IMR-90 (cell line): ENCODE results near the gene FBXL13. TPM values are rescaled to one million over a fixed set of nuclear protein-coding genes. Genes with fewer than 3 reads are reported as not detected.
A peak's percentile ranks its signal among the peaks of the same experiment; 100 is the strongest.

Experiments used
- ATAC-seq: fragments of 200-7000 bp; cut with Tn5 transposase; 2 replicates; pipeline ENCODE4 v1.9.1; 2020; ENCODE audit warnings: low read depth, mild to moderate bottlenecking, moderate library complexity
- BruUV-seq: library from RNA; stranded (reverse); fragments of 400-500 nt; replicated peaks from 2 replicates; lab custom pipeline; 2021; lab: Mats Ljungman, UMichigan
- CTCF ChIA-PET: fragments of 300-600 bp; formaldehyde crosslinking; extraction: SDS; loops from one replicate; lab custom pipeline; 2021; ENCODE audit warnings: antibody characterized with exemption; lab: Yijun Ruan, JAX
- POLR2A ChIA-PET: fragments of 300-600 bp; sonication (Branson Sonifier 250); formaldehyde crosslinking; loops from one replicate; lab custom pipeline; 2022; ENCODE audit warnings: antibody characterized with exemption; ENCODE audit not compliant: unreplicated experiment; lab: Charles Lee
- DNase-seq: peaks from one replicate; pipeline ENCODE4 v3.0.0; 2013
- H2AFZ ChIP-seq: replicated peaks from 2 replicates; pipeline ENCODE3; 2013; ENCODE audit warnings: low read length, mild to moderate bottlenecking; ENCODE audit not compliant: poor library complexity
- H2AK5ac ChIP-seq: 2 replicates; pipeline ENCODE4 v1.6.1; 2013; ENCODE audit warnings: low read depth, low read length, inconsistent platforms
- H2AK9ac ChIP-seq: replicated peaks from 2 replicates; pipeline ENCODE3; 2013; ENCODE audit warnings: mild to moderate bottlenecking, low read depth, low read length, moderate library complexity; ENCODE audit not compliant: poor library complexity
- H2BK120ac ChIP-seq: 2 replicates; pipeline ENCODE4 v1.6.1; 2013; ENCODE audit warnings: low read depth, low read length, inconsistent platforms
- H2BK15ac ChIP-seq: 3 replicates; pipeline ENCODE4 v1.6.1; 2013; ENCODE audit warnings: low read depth, low read length, inconsistent platforms
- H2BK20ac ChIP-seq: 2 replicates; pipeline ENCODE4 v1.6.1; 2013; ENCODE audit warnings: low read depth, mild to moderate bottlenecking, inconsistent platforms, low read length, moderate library complexity
- H2BK5ac ChIP-seq: 2 replicates; pipeline ENCODE4 v1.6.1; 2013; ENCODE audit warnings: mild to moderate bottlenecking, low read depth, low read length, inconsistent platforms; ENCODE audit not compliant: poor library complexity, severe bottlenecking
- H3K14ac ChIP-seq: replicated peaks from 2 replicates; pipeline ENCODE4 v1.6.1; 2013; ENCODE audit warnings: low read depth, low read length, inconsistent platforms
- H3K18ac ChIP-seq: 2 replicates; pipeline ENCODE4 v1.6.1; 2013; ENCODE audit warnings: low read depth, low read length, control low read depth
- H3K23ac ChIP-seq: 2 replicates; pipeline ENCODE4 v1.6.1; 2013; ENCODE audit warnings: low read depth, low read length, inconsistent platforms
- H3K27ac ChIP-seq: 2 replicates; pipeline ENCODE4 v1.5.1; 2013; ENCODE audit warnings: mild to moderate bottlenecking, control low read depth, low read length; ENCODE audit not compliant: insufficient read depth
- H3K27me3 ChIP-seq: 2 replicates; pipeline ENCODE4 v1.6.1; 2013; ENCODE audit warnings: low read length; ENCODE audit not compliant: control insufficient read depth, insufficient read depth
- H3K36me3 ChIP-seq: 2 replicates; pipeline ENCODE4 v1.6.1; 2013; ENCODE audit warnings: low read length, mixed read lengths; ENCODE audit not compliant: control insufficient read depth, insufficient read depth
- H3K4ac ChIP-seq: 2 replicates; pipeline ENCODE4 v1.6.1; 2013; ENCODE audit warnings: low read depth, low read length, inconsistent platforms
- H3K4me1 ChIP-seq: 2 replicates; pipeline ENCODE4 v1.6.1; 2013; ENCODE audit warnings: low read length, mixed read lengths; ENCODE audit not compliant: control insufficient read depth, insufficient read depth
- H3K4me2 ChIP-seq: 2 replicates; pipeline ENCODE4 v1.6.1; 2013; ENCODE audit warnings: low read depth, mild to moderate bottlenecking, control low read depth, low read length, moderate library complexity
- H3K4me3 ChIP-seq: 2 replicates; pipeline ENCODE4 v1.5.1; 2013; ENCODE audit warnings: low read depth, mild to moderate bottlenecking, control low read depth, low read length, moderate library complexity; ENCODE audit not compliant: insufficient read depth
- H3K56ac ChIP-seq: 2 replicates; pipeline ENCODE4 v1.6.1; 2013; ENCODE audit warnings: low read length, inconsistent platforms; ENCODE audit not compliant: insufficient read depth; ENCODE audit errors: extremely low read depth
- H3K79me1 ChIP-seq, 2 experiments: 2 replicates each; pipeline ENCODE4 v1.6.1; 2013; ENCODE audit warnings: low read length in 2 of 2, inconsistent platforms in 1 of 2, low read depth in 1 of 2
- H3K9ac ChIP-seq: 2 replicates; pipeline ENCODE4 v1.6.1; 2013; ENCODE audit warnings: low read depth, low read length, control low read depth
- H3K9me1 ChIP-seq: 2 replicates; pipeline ENCODE4 v1.6.1; 2013; ENCODE audit warnings: low read length, inconsistent platforms; ENCODE audit not compliant: insufficient read depth
- H3K9me3 ChIP-seq: 2 replicates; pipeline ENCODE4 v1.6.1; 2013; ENCODE audit warnings: low read length; ENCODE audit not compliant: control insufficient read depth, insufficient read depth
- H4K20me1 ChIP-seq: 2 replicates; pipeline ENCODE4 v1.6.1; 2013; ENCODE audit warnings: low read length, inconsistent platforms; ENCODE audit not compliant: insufficient read depth
- H4K5ac ChIP-seq: 2 replicates; pipeline ENCODE4 v1.6.1; 2013; ENCODE audit warnings: mild to moderate bottlenecking, low read depth, low read length, control low read depth
- H4K8ac ChIP-seq, 2 experiments: 2 replicates each; pipeline ENCODE4 v1.6.1; 2013; ENCODE audit warnings: low read depth in 2 of 2, low read length in 2 of 2, control low read depth in 1 of 2, inconsistent platforms in 1 of 2
- H4K91ac ChIP-seq: 2 replicates; pipeline ENCODE4 v1.6.1; 2013; ENCODE audit warnings: low read depth, low read length, inconsistent platforms; ENCODE audit not compliant: insufficient read depth
- MAZ ChIP-seq: IDR thresholded peaks from 2 replicates; pipeline ENCODE4 v1.6.1; 2012; ENCODE audit warnings: low read depth, mild to moderate bottlenecking, low read length, improper control_type of control experiment, moderate library complexity, borderline replicate concordance
- NFE2L2 ChIP-seq: fragments of 150-350 bp; IDR thresholded peaks from 2 replicates; pipeline ENCODE4 v1.6.1; 2016; ENCODE audit warnings: low read depth, mild to moderate bottlenecking, low read length
- POLR2A ChIP-seq: IDR thresholded peaks from 2 replicates; pipeline ENCODE4 v1.6.1; 2012; ENCODE audit warnings: mild to moderate bottlenecking, low read depth, low read length
- SMC3 ChIP-seq: fragments of 150-350 bp; IDR thresholded peaks from 2 replicates; pipeline ENCODE4 v1.6.1; 2016; ENCODE audit warnings: low read depth, mild to moderate bottlenecking, antibody characterized with exemption, low read length, moderate library complexity
- WGBS, 2 experiments: methylation state at CpG; one replicate each; pipeline versions ENCODE4 v1.1.5 to v1.1.7; 2013; ENCODE audit warnings: missing lambda C conversion rate in 2 of 2; ENCODE audit not compliant: insufficient read length in 1 of 2; ENCODE audit errors: extremely low coverage in 2 of 2; 5-methylcytosine and 5-hydroxymethylcytosine counted together
- dilution Hi-C: fragments of 300-500 bp; cut with HindIII; formaldehyde crosslinking; loops from one replicate; pipeline ENCODE4 v1.14.3; 2018; ENCODE audit warnings: low sequenced_read_pairs; ENCODE audit not compliant: unreplicated experiment
- in situ Hi-C: fragments of 300-500 bp; cut with MboI; formaldehyde crosslinking; loops from 3 replicates; pipeline ENCODE4 v1.14.3; 2019; ENCODE audit warnings: low sequenced_read_pairs, inconsistent platforms, mixed read lengths
- intact Hi-C: fragments of 100-400 bp; cut with micrococcal nuclease; formaldehyde crosslinking; loops from 2 replicates; pipeline ENCODE4 v1.10.0; 2022
- polyA plus RNA-seq, 3 experiments: library from polyadenylated mRNA; depleted of rRNA; stranded (reverse); fragments of >200 nt; gene quantifications; 2 replicates each; pipeline ENCODE4 v1.2.3, GENCODE V29; 2012; ENCODE audit warnings: low replicate concordance in 1 of 3
- total RNA-seq: library from RNA; depleted of rRNA; stranded (reverse); fragments of >200 nt; gene quantifications from 2 replicates; pipeline ENCODE4 v1.2.3, GENCODE V29; 2012

Gene FBXL13
- total and polyA plus RNA-seq, 2 of the 4 experiments (the other 2 are of a cell fraction): 0.24 to 0.36 TPM

GRCh38 chr7:102914585-102914984 lies 160.0 kb downstream of the FBXL13 start:
- Histone ChIP-seq H3K9me3 (no peaks in the 10 kb centered on the region), H2BK20ac (peak overlapping the region; percentile 64; the same call in 1 of the 2 replicates), H3K4ac (peak overlapping the region; percentile 83), H2AK9ac (peak overlapping the region; percentile 47), H3K4me1 (peaks cover 13% of the 10 kb centered on the region), H2BK120ac (peak overlapping the region; percentile 75; the same call in 1 of the 2 replicates), H4K5ac (peak overlapping the region; percentile 8; the same call in 1 of the 2 replicates), H2AK5ac (peak overlapping the region; percentile 6; the same call in 1 of the 2 replicates), H3K79me1 (peaks cover 6 to 40% of the 10 kb centered on the region in 2 experiments; a peak in 3 of 4 replicates), H2AFZ (peak overlapping the region; percentile 88), H3K4me2 (peak overlapping the region; percentile 99), H3K9me1 (peaks cover 11% of the 10 kb centered on the region), H3K36me3 (no peaks in the 10 kb centered on the region), H3K27ac (peak overlapping the region; percentile 80; the same call in 1 of the 2 replicates), H3K23ac (peak overlapping the region; percentile 79), H2BK15ac (peak overlapping the region; percentile 10; the same call in 2 of the 3 replicates), H3K56ac (peak overlapping the region; percentile 19), H2BK5ac (peak overlapping the region; percentile 98), H3K4me3 (peak overlapping the region; percentile 93), H3K27me3 (no peaks in the 10 kb centered on the region), H4K20me1 (no peaks in the 10 kb centered on the region; the same call in 1 of the 2 replicates), H4K8ac (peak overlapping the region; percentile 51 to 83; a peak in 2 of 4 replicates), H3K9ac (peak overlapping the region; percentile 93), H3K18ac (peak overlapping the region; percentile 49; the same call in 1 of the 2 replicates), H3K14ac (peak overlapping the region; percentile 93), H4K91ac (peak overlapping the region; percentile 48)
- 0 out of 2 replicates have a peak, but pooled peaks have one; percentile 18 for TF ChIP-seq MAZ
- peak; percentile 73 for TF ChIP-seq POLR2A
- no peak for TF ChIP-seq SMC3
- TF ChIP-seq NFE2L2: no peak
- DNase-seq (peak; percentile 93), ATAC-seq (peak; percentile 86)
- POLR2A ChIA-PET: interaction anchor here (0.6 kb wide), 1 partner anchor 39 kb away, joined by 3 read pairs; no protein-coding TSS in a partner anchor
- CTCF ChIA-PET: interaction anchor here (0.7 kb wide), 1 partner anchor 148 kb away, joined by 3 read pairs; no protein-coding TSS in a partner anchor
- no CpG with 5 or more reads among the region's 8 CpGs for WGBS, 2 experiments
- no TSS peak for BruUV-seq
- in situ Hi-C loops (no loop called here), dilution Hi-C loops (no loop called here), intact Hi-C loops (loop anchor here (5.0 kb wide), 2 partner anchors 42 to 152 kb away; no protein-coding TSS in a partner anchor)
